HG03575 (cell line): ENCODE results near the gene NLN.
"Not testable (repeated sequence)": the region's sequence is repeated elsewhere in the genome, so short reads cannot be mapped to it uniquely, and the experiment has no call there.

Source experiments
- ATAC-seq: cut with Tn5 transposase; IDR thresholded peaks from one replicate; pipeline ENCODE4 v1.9.1; 2021; ENCODE audit not compliant: unreplicated experiment, insufficient number of reproducible peaks, low FRiP score; ENCODE audit errors: extremely low read depth

Gene NLN

DNA sequence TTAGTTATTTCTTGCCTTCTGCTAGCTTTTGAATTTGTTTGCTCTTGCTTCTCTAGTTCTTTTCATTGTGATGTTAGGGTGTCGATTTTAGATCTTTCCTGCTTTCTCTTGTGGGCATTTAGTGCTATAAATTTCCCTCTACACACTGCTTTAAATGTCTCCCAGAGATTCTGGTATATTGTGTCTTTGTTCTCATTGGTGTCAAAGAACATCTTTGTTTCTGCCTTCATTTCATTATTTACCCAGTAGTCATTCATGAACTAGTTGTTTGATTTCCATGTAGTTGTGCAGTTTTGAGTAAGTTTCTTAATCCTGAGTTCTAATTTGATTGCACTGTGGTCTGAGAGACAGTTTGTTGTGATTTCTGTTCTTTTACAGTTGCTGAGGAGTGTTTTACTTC is 127.9 kb downstream of the NLN start:
- ATAC-seq: not testable (repeated sequence)

DNA sequence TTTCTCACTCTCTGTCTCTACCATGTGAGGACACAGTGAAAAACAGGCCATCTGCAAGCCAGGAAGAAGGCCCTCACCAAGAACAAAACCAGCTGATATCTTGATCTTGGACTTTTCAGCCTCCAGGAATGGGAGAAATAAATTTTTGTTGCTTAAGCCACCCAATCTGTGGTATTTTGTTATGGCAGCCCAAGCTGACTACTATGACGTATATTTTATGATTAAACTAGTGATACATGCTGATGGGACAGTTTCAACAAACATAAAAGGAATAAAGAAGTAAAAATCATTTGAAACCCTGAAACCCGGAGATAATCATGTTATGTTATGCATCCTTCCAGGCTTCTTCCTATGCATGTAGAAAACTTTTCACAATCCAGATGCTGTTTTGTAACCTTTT is 132.9 kb downstream of the NLN start:
- ATAC-seq: no peak

DNA sequence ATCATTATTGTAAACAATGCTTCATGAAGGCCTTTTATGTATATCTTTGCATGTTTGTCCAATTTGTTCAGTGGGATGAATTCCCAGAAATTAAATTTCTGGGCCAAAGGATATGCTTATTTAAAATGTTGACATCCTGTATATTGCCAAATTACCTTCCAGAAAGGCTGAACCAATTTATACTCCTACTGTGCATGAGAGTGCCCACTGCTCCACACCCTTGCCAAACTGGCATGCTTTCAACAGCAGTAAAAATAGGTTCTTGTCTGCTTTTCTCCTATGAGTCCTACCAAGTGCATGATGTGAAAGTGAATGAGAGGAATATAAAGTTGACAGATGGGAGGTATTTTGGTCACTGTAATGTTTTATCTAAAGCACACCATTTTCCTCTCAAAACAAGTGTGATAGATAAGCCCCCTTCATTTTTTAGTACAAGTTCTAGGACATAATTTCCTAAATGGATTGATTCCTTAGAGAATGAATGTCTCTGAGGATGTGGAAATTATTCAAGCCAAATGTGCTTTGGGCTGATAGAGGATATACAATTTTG is 133.8 kb downstream of the NLN start:
- no peak for ATAC-seq

DNA sequence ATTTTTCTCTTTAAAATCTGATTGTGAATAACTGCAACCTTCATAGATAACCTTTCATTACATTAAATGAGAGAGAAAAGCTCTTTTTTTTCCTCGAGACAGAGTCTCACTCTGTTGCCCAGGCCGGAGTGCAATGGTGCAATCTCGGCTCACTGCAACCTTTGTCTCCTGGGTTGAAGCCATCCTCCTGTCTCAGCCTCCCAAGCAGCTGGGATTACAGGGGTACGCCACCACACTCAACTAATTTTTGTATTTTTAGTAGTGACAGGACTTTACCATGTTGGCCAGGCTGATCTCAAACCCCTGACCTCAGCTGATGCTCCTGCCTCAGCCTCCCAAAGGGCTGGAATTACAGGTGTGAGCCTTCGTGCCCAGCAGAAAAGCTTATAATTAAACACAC is 134.5 kb downstream of the NLN start:
- no peak for ATAC-seq

DNA sequence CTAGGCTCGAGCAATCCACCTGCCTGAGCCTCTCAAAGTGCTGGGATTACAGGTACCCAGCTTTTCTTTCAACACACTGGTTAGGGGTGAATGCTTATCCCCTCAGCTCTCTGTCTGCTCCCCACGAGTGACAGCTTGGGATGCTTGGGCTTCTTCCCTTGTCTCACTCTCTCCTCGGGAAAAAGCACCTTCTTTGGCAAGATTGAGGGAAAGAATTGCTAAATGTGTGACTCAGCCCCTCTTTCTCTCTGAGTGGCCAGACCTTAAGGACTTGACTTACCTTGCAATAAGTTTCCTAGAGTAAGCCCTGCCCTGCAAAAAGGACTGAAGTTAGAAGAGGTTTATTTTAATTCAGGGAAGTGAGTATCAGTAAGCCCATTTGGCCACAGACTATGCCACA is 136.3 kb downstream of the NLN start:
- ATAC-seq: no peak

DNA sequence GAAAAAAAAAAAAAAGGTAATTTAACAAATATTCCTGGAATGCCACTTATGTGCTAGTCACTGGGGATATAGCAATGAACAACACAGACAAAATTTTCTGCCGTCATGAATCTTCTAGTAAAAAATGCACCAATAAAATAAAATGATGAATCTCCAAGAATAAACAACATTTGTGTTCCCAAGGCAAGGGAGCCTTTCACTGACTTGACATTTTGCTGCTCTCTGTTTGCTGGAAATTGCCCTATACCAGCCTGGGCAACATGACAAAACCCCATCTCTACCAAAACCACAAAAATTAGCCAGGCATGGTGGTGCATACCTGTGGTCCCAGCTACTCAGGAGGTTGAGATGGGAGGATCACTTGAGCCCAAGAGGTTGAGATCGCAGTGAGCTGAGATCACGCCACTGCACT is 139.8 kb downstream of the NLN start:
- ATAC-seq: no peak

DNA sequence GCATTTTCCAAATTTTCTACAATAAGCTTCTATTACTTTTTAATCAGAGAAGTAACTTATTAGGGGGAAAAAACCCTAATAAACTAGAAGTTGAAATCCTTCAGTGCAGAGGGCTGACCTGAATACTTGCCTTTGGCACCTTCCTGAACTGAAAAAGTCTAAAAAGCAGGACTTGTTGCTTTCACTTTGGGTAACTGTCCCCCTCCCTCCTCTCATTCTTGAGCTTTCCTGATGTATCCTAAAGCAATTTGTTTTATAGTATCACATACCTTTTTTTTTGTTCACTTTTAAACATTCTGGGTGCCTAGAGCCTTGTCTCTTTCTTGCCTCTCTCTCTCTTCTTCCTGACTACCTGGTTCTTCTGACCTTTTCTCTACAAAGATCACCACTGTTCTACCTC is 140.4 kb downstream of the NLN start:
- ATAC-seq: no peak

DNA sequence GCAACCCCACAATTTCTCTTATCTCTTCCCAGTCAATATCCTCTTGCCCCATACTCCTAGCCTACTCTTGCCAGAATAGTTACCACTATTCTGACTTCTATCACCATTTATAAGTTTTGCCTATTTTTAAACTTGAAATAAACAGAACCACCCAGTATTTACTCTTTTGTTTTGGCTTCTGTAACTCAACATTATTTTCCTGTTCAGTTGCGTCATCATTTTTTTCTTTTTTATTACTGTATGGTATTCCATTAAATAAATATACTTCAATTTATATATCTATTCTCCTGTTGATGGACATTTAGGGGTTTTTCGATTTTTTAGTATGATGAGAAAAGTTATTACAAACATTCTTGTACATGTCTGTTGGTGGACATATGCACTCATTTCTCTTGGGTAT is 141.7 kb downstream of the NLN start:
- ATAC-seq: no peak

DNA sequence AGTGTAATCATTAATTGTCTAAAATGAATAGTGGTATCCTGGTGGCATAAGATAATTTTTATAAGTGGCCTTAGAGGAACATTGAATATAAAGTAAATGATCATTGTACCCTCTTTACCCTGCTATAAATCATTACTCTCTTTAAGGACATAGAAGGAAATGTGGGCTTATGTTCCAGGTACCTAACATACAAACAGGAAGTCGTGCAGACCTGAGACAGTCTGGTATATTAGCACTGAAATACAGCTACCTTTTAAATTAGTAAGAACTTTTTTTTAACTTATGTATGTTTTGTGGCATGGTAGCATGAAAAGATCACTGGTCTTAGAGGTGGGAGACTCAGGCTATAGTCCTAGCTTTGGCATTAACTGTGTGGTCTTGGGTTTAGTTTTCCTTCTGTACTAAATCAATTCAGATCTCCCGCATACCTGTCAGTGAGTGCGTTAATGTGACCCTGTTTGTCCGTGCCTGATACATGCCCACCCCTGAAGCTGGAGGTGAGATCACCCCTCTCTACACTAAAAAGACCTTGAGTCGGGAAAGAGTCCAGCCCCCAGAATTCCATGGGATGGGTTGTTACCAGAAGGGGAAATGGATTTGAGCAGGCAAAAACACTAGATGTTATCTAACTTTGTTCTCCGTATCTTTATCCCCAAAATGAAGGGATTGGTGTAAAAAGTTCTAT is 145.0 kb downstream of the NLN start:
- no peak for ATAC-seq

DNA sequence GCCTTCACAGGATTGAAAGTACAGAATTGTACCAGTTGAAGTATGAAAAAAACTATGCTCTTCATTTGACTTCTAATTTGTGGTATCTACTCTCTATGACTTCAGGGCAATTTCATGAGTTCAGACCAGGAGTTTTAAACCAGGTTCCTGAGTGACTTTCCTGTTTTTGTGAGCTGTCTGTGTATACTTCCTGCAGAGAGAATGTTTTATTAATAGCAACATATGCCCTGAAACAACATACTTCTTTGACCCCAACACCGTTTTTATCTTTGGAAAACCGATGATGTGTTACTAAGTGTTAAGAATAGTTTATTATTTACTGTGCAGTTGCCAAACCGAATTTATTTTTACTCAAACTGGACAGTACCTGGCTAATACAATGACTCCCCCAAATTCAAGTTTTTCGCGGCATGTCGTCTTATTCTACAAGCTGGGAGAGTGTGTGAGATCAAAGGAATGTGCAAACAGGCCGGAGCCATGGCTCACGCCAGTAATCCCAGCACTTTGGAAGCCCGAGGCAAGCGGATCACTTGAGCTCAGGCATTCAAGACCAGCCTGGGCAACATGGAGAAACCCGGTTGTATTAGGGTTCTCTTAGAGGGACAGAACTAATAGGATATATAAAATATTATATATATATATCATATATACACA is 145.7 kb downstream of the NLN start:
- ATAC-seq: no peak

DNA sequence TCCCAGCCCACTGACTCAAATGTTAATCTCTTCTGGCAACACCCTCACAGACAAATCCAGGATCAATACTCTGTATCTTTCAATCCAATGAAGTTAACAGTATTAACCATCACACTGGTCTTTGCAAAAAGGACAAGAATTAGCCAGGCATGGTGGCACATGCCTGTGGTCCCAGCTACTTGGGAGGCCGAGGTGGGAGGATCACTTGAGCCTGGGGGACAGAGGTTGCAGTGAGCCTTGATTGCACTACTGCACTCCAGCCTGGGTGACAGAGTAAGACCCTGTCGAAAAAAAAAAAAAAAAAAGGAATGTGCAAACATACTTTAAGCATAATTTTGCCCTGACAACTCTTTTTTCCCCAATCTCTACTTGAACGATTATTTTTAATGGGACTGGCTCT is 146.5 kb downstream of the NLN start:
- ATAC-seq: no peak

DNA sequence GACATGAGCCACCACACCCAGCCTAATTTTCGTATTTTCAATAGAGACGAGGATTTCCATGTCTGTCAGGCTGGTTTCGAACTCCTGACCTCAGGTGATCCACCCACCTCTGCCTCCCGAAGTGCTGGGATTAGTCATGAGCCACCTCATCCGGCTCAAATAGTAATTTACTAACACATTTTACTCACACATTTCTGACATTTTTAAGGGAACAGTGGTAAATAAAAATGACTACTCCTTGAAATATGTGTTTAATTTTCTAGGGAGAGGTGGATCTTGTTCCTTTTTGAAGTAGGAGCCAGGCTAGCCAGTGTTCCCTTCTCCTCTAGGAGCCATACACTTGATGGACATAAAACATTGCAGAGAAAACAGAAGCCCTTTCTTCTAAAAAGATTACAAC is 149.2 kb downstream of the NLN start:
- no peak for ATAC-seq

DNA sequence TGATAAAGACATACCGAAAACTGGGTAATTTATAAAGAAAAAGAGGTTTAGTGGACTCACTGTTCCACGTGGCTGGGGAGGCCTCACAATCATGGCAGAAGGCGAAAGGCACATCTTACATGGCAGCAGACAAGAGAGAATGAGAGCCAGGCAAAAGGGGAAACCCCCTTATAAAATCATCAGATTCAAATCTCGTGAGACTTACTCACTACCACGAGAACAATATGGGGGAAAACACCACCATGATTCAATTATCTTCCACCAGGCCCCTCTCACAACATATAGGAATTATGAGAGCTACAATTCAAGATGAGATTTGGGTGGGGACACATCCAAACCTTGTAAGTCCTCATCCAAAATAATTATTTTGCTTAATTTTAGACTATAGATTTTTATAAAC is 149.8 kb downstream of the NLN start:
- not testable (repeated sequence) for ATAC-seq

DNA sequence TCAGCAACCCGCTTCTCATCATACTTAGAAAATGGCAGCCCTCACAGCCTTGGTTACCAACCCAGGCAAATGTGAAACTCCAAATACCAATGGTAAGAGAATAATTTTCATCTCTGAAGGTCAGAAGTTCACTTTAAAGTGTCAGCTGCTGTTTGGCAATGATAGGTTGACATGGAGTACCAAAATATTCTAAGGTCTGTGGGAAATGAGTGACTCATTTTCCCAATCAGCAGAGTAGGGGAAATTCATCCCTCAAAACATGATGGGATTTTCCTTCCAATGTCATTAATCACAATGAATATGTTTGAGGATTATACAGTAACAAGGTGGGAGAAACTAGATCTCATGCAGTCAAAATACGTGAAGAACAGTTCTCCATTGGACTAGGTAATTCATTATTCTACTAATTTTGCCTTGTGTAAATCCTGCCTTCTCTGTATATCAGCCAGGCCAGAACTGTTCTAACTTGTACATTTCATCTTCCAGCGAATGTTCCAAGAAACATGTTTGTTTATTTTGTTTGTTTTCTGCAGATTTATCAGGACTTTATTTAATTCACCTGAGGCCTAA is 151.3 kb downstream of the NLN start:
- ATAC-seq: no peak

DNA sequence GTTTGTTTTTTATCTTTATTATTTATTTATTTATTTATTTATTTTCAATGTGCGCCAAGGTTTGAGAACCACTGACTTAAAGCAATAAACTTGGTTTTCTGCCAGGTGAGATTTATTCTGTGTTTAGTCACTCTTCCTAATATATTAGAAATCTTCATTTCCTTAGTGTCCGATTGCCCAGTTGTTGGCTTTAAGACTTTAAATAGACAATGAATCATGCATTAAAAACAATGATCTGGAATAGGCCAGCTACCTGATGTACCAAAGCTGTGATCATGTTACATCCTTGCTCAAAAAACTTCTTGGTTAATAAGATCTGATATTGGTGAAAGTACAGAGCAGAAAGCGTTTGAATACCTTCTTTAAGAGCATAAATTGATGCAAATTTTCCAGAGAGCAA is 152.2 kb downstream of the NLN start:
- ATAC-seq: no peak

DNA sequence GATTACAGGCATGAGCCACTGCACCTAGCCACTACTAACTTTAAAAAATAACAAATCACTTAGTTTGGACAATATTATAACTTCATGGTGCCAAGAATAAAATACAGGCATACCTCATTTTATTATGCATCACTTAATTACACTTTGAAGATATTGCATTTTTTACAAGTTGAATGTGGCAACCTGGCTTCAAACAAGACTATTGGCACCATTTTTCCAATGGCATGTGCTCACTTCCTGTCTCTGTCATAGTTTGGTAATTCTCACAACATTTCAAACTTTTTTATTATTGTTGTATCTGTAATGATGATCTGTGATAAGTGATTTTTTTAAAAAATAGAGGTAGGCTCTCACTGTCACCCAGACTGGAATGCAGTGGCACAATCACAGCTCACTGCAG is 154.5 kb downstream of the NLN start:
- no peak for ATAC-seq

DNA sequence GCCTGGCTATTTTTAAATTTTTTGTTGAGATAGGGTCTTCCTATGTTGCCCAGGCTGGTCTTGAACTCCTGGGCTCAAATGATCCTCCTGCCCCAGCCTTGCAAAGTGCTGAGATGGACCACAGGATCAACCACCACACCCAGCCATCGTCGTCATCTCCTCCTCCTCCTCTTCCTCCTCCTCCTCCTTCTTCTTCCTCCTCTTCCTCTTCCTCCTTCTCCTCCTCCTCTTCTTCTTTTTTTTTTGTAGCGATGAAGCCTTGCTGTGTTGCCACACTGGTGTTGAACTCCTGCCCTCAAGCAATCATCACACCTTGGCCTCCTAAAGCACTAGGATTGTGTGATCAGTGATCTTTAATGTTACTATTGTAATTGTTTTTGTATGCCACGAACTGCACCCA is 155.0 kb downstream of the NLN start:
- ATAC-seq: no peak
